ENCODE measurements around the gene PRELID3B.

Gene PRELID3B

GRCh38 chr20:59010321-59010994 is 32.1 kb downstream of the PRELID3B start:
- DNase-seq (ENCODE audit: low read depth in 3 of 3): no peak

DNA sequence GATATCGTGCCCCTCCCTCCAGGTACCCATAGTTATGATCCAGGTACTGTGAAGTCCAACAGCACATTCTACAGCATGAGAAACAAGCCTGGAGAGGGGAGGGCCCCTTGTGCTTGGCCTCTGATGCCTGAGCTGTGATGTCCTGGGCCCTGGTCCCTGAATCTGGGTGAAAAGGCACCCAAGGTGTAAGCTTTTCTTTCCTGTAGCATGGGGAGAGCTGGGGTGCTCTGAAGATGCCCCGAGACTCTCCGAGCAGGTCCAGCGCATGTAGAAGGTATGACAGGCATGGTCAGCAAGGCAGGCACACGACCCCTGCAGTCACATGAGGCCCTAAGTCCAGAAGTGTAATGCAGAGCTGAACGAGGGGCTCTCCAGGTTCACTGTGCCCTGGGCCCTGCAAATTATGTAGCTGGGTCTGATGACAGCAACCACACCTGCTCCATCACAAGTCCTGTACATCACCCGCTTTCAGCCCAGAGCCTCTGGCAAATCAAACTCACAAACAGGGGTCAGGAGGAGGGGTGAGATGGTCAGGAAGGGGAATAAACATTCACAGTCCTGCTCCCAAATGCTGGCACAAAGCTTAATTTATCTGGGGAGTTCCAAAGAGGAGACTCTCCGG is 33.8 kb downstream of the PRELID3B start:
- DNase-seq (ENCODE audit: low read depth in 3 of 3): no peak

GRCh38 chr20:59007665-59008511 is 34.7 kb downstream of the PRELID3B start:
- no peak for DNase-seq (ENCODE audit: low read depth in 3 of 3)

GRCh38 chr20:59006864-59007664 is 35.5 kb downstream of the PRELID3B start, which contains the start of gene CTSZ:
CTSZ (minus strand) TSS chr20:59007254; CDS start chr20:59007128, 126 bp downstream.
- DNase-seq (ENCODE audit: low read depth in 3 of 3): peak in 1 of 3 donors; percentile 52

DNA sequence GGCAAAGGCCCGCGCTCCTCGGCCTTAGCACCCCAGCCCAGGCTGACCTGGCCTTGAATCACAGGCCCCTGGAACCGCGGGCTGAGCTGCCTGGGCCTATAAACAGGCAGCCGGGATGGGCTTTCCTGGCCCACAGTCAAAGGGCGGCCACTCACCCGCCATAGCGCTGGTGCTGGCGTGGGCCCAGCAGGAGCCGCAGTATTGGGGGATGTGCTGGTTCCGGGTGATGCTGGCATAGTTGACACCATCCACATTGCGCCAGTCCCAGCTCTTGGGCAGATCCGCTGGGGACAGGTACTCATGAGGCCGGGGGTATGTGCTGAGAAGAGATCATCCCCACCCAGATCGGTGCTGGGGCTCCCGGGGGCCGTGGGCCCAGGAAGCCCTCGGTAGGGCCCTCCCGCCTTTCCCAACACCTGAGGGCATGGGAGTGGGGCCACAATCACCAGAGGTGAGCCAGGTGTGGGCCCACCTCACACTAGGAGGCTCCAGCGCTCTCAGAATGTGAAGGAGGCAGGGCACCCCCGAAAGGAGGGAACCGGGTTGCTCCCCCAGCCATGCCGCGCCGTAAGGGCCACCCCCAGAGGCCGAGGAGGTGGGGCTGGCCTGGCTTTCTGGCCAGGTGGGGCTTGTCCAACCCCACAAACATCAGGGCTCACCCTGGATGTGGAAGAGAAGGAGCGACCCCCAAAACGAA is 36.3 kb downstream of the PRELID3B start:
- no peak for DNase-seq (ENCODE audit: low read depth in 3 of 3)

- no peak for DNase-seq (ENCODE audit: low read depth in 3 of 3)
Observed at GRCh38 chr20:59005523-59006166, 36.9 kb downstream of the PRELID3B start.

GRCh38 chr20:59004763-59005522 is 37.6 kb downstream of the PRELID3B start:
- peak in 1 of 3 donors; percentile 10 for DNase-seq (ENCODE audit: low read depth in 3 of 3)

GRCh38 chr20:59004493-59004762 is 38.2 kb downstream of the PRELID3B start:
- DNase-seq (ENCODE audit: low read depth in 3 of 3): peak in 1 of 3 donors; percentile 37

DNA sequence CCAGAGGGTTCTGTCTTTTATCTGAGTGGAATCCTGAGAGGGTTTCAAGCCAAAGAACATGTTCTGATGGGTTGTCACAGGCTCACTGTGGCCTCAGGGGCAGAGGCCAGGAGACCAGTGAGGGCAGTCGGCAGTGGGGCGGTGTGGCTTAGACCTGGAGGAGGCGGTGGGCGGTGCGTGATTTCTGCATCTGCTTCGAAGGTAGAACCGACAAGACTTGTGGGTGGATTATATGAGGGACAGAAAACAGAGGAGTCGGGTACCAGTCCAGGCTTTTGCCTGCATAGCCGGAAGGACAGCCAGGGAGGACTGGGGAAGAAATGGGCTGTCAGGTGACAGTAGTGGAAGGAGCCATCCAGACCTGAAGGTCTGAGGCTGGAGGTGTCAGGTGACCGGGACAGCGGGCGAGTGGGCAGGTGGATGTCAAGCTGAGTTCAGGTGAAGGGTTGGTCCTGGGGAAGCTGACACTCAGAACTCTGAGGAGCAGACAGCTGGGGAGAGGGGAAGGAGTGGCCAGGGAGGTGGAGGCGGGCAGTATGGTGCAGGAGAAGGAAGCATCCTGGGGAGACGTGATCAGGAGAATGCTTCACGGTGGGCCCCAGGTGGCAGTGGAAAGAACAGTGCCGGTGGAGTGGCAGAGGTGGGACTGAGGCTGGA is 38.6 kb downstream of the PRELID3B start:
- DNase-seq (ENCODE audit: low read depth in 3 of 3): no peak

GRCh38 chr20:59002874-59003399 is 39.6 kb downstream of the PRELID3B start:
- no peak for DNase-seq (ENCODE audit: low read depth in 3 of 3)

DNA sequence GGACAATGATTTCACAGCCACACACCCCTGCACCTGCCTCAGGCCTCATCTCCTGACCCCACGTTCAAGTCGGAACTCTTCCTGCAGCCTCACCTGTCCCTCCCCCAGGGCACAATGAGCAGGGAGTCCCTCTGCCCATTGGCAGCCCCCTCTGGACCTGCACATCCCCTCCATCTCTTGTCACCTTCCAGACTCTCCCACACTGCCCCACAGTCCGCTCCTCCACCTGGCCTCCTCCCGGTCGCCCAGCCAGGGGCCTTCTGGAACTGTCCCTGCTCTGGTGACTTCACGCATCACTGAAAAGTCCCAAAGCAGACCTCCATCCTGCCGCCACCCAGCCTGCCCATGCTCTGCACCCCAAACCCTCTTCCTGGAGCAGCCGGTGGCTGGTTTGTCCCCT is 40.2 kb downstream of the PRELID3B start:
- DNase-seq (ENCODE audit: low read depth in 3 of 3): no peak

DNA sequence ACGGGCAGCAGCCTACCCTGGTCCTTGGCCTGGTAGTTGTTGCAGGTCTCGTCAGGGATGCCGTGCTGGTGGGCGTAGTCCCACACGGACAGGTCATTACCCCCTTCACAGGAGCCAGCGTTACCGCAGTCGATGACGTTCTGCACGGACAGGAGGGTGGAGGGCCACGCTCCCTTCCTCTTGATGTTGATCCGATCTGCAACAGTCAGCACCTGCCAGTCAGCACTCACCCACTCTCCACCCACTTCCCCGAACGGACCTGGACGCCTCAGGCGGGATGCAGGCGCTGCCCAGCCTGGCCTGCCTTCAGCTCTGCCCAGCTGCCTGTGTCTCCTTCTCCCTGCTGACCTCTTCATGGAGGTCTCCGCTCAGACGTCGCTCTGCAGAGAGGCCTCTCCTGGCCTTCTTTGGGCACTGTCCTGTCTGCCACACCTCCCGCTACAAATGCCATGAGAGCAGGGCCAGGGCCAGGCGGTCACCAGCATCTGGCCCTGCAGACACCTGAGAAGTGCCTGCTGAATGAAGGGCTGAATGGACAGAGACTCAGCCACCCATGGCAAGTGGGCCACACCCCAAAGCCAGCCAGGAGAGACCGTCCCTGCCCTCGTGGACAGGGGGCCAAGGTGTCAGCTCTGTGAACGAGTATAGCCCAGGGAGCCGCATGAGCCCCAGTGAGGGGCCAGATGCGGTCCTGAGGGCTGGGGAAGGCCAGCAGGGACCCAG is 41.0 kb downstream of the PRELID3B start:
- DNase-seq (ENCODE audit: low read depth in 3 of 3): no peak

- DNase-seq (ENCODE audit: low read depth in 3 of 3): no peak
Observed at GRCh38 chr20:59001068-59001448, 41.5 kb downstream of the PRELID3B start.

DNA sequence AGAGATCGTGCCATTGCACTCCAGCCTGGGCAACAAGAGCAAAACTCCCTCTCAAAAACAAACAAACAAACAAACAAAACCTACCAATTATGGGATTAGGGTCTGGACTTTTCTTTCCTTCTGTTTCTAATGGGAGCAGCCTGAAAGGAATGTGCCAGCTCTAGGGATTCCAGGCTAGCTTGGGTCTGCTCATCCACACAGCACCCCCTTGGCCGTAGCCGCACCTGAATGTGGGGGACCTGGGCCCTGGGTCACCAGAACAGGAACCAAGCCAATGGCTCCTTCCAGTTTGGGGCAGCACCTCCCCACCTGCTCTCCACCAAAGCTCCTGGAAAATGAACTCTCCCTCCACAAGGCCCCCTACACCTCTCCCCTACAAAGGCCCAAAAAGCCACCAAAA is 42.3 kb downstream of the PRELID3B start:
- DNase-seq (ENCODE audit: low read depth in 3 of 3): no peak

DNA sequence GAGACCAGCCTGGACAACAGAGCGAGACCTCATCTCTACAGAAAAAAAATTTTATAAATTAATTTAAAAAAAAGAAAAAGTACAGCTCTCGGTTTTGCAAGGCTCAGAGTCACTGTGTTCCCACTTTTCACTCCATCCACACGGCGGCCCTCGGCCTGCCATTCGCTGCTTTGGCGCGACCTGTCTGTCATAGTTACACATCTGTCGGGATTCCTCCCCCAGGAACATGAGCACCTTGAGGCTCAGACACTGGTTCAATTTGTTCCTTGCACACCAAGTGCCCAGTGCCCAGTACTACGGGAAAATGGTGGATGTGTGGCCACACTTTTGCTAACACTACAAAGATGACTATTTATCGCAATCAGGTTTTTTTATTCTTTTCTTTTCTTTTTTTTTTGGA is 43.9 kb downstream of the PRELID3B start:
- no peak for DNase-seq (ENCODE audit: low read depth in 3 of 3)

GRCh38 chr20:58997141-58997770 is 45.3 kb downstream of the PRELID3B start:
- no peak for DNase-seq (ENCODE audit: low read depth in 3 of 3)

- DNase-seq (ENCODE audit: low read depth in 3 of 3): no peak
Observed at GRCh38 chr20:58996226-58996611, 46.4 kb downstream of the PRELID3B start.
